Epidermal melanocyte (primary cell): ENCODE data around the gene ASB16.

Source experiments
- DNase-seq: peaks from one replicate; pipeline ENCODE4 v3.0.0; 2011; ENCODE audit warnings: low spot score; ENCODE audit not compliant: insufficient read length

ASB16 gene

DNA sequence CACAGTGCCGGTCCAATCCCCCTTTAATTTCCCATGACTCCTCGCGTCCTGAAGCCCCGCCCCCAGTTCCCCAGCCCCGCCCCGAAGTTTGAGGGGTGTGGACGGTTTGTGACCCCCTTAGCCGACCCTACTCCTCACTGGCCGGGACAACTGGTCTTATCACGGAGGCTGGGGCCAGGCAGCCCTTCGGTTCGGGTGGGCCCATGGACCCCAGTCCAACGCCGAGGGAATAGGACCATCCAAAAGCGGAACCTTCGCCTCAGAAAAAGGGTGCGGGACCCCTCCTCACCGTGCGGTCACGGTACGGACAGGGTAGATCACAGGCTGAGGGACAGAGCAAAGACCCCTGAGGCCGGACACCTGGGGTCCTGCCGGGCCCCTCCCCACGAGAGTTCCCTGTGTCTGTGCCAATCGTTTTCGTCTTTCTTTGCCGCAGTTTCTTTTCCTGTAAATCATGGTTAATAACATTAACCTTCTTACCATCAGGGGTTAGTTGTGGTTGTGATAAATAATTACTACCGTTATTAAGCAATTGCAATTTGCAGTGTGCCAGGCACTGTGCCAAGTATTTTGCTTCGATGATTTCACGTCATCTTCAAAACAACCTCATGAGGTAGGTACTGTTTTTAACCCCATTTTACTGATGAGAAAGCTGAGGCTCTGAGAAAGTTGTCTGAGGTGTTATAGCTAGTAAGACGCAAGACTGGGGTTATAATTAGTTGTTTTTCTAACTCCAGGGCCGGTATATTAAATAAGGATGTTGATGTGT lies 16.8 kb downstream of the ASB16 start:
- no peak for DNase-seq

GRCh38 chr17:44188576-44189403 lies 18.3 kb downstream of the ASB16 start:
- DNase-seq = no peak

DNA sequence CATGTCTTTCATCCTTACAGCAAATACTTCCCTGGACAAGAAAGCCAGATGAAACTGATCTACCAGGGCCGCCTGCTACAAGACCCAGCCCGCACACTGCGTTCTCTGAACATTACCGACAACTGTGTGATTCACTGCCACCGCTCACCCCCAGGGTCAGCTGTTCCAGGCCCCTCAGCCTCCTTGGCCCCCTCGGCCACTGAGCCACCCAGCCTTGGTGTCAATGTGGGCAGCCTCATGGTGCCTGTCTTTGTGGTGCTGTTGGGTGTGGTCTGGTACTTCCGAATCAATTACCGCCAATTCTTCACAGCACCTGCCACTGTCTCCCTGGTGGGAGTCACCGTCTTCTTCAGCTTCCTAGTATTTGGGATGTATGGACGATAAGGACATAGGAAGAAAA lies 20.0 kb downstream of the ASB16 start:
- DNase-seq = no peak

DNA sequence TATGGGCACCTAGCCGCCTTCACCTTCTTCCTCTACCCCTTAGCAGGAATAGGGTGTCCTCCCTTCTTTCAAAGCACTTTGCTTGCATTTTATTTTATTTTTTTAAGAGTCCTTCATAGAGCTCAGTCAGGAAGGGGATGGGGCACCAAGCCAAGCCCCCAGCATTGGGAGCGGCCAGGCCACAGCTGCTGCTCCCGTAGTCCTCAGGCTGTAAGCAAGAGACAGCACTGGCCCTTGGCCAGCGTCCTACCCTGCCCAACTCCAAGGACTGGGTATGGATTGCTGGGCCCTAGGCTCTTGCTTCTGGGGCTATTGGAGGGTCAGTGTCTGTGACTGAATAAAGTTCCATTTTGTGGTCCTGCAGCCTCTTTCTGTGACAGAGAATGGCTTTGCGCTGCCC lies 20.9 kb downstream of the ASB16 start:
- no peak for DNase-seq

DNA sequence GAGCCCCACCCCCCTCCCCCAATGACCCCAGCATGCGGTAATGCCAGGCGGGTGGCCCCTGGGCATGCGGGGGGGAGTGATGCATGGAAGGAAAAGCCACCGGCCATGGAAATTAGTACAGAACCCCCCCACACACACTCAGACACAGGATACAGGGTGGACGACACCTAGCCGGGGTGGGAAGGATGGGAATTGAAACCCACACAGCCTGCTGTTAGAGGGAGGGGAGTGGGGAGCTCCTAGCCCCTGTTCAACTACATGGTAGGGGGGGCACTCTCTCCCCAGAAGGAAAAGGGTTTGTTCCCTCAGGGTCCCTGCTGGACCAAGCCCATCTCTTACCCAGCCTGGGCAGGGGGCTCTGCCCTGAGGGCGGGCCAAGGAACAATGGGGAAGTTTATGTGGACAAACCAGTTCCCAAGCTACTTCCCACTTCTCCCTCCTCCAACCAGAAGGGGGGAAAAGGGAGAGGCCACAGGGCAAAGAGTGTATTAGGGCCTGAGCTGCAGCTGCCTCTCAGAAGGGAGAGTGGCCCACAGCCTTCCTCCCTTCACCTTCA lies 21.5 kb downstream of the ASB16 start:
- no peak for DNase-seq

GRCh38 chr17:44192750-44193149 lies 22.2 kb downstream of the ASB16 start:
- DNase-seq = no peak

GRCh38 chr17:44193326-44194084 lies 23.0 kb downstream of the ASB16 start:
- no peak for DNase-seq

- DNase-seq = no peak
These were observed 26.6 kb downstream of the ASB16 start for GRCh38 chr17:44197107-44197506.

GRCh38 chr17:44197980-44198720 lies 27.6 kb downstream of the ASB16 start:
- no peak for DNase-seq

- peak; percentile 86 for DNase-seq
These were observed 28.4 kb downstream of the ASB16 start for GRCh38 chr17:44198721-44199552.

- peak; percentile 99 for DNase-seq
These were observed 29.3 kb downstream of the ASB16 start, which contains the start of gene ATXN7L3 for GRCh38 chr17:44199553-44200477. Gene ATXN7L3 (minus strand): TSS chr17:44199884. CDS start chr17:44198070, 1,814 bp downstream.

DNA sequence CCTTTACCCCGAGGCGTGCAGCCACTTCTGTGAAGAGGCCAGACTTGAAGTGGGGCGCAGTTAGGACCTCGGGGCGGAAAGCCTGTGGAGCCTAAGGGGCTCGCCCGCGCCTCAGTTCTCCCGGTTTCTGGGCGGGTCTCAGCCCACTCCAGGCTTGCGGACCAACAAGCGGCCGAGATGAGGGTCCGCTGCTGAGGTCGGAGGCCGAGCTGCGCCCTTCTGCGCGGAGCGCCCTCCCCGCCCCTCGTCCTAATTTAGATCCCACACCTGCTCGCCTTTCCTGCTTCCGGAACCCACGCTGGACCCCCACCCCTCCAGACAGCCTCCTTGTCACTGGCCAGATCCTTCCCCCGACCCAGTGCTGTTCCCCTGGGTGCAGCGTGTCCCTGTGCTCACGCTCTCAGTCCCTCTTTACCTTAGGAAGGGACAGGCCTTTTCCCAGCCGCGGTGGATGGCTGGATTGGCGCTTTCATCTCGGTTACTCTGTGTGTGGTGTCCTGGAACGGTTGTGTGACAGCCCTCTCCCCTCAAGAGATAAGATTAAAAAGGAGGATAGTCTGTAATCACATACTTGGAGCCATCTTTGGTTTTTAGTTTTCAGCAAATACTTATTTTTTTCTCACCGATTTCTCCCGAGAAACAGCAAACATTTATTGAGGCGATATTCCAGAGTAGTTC lies 30.1 kb downstream of the ASB16 start:
- no peak for DNase-seq

DNA sequence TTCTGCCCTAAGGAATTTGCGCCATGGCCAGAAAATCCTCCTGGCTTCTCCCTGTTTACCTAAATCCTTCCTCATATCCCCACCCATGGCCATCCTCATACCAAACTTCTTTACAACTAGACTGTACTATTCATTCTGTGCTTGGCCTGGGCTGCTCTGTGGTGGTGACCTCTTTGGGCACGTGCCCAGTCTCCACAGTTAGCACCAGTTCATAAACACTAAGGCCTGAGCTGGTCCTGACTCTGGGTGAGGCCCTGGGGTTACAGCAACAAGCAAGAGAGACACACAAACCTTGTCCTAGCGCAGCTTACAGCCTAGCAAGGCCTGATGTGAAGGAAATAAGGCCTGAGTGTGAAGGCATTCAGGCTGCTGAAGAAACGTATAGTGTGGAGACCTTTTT lies 32.3 kb downstream of the ASB16 start:
- DNase-seq = no peak

DNA sequence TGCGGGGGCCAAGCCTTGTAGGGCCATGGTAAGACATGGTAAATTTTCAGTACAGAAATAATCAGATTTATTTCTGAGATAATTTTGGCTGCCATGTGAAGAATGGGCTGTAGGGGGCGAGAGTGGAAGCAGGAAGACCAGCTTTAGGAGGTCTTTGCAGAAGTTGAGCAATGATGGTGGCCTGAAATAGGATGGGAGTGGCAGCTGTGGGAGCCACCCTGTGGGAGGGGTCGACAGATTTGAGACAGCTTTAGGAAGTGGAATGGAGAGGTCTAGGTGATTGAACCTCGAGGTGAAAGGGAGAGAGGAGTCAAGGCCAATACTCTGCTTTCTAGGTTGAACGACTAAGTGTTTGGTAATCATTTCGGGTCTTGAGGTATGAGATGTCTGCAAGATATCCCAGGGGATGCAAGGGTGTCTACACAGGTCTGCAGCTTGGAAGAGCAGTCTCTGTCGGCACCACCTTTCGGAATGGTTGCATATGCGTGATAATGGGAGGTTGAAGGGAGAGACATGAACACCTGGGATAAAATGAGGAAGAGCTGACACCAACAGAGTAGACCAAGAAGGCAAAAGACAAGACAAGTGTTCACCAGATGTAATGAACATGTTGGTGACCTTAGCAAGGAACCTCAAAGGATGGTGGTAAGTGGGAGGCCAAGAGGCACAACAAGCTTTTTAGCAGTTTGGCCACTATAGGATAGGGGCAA lies 33.4 kb downstream of the ASB16 start:
- peak; percentile 76 for DNase-seq

- no peak for DNase-seq
These were observed 34.0 kb downstream of the ASB16 start for GRCh38 chr17:44204441-44204882.

GRCh38 chr17:44205962-44206824 lies 35.7 kb downstream of the ASB16 start:
- no peak for DNase-seq

GRCh38 chr17:44206825-44207155 lies 36.3 kb downstream of the ASB16 start:
- no peak for DNase-seq
